GM12801 (cell line): Measurements from ENCODE around the gene MOB3B.

Experiments
- CTCF ChIP-seq: IDR thresholded peaks from one replicate; pipeline ENCODE4 v1.5.1; 2011; ENCODE audit warnings: control low read depth; ENCODE audit not compliant: insufficient read length; ENCODE audit errors: extremely low read depth

The MOB3B gene

GRCh38 chr9:27518006-27518405, 11.6 kb downstream of the MOB3B start:
- no peak for TF ChIP-seq CTCF

- no peak for TF ChIP-seq CTCF
These were observed 15.1 kb downstream of the MOB3B start for GRCh38 chr9:27514551-27514950.

GRCh38 chr9:27511771-27512170, 17.8 kb downstream of the MOB3B start:
- no peak for TF ChIP-seq CTCF

GRCh38 chr9:27510780-27511179, 18.8 kb downstream of the MOB3B start:
- TF ChIP-seq CTCF = no peak

GRCh38 chr9:27506981-27507380, 22.6 kb downstream of the MOB3B start:
- TF ChIP-seq CTCF = no peak

GRCh38 chr9:27505744-27506161, 23.9 kb downstream of the MOB3B start:
- TF ChIP-seq CTCF = no peak

- TF ChIP-seq CTCF = no peak
These were observed 25.4 kb downstream of the MOB3B start for GRCh38 chr9:27504259-27504658.

GRCh38 chr9:27503623-27504022, 26.0 kb downstream of the MOB3B start:
- no peak for TF ChIP-seq CTCF
